Measurements from ENCODE around the gene PSAT1. TPM values are rescaled to one million over a fixed set of nuclear protein-coding genes. Genes with fewer than 3 reads are reported as not detected.

The PSAT1 gene
- total RNA-seq, 1 experiment from 2014 or later: 70.3 TPM

DNA sequence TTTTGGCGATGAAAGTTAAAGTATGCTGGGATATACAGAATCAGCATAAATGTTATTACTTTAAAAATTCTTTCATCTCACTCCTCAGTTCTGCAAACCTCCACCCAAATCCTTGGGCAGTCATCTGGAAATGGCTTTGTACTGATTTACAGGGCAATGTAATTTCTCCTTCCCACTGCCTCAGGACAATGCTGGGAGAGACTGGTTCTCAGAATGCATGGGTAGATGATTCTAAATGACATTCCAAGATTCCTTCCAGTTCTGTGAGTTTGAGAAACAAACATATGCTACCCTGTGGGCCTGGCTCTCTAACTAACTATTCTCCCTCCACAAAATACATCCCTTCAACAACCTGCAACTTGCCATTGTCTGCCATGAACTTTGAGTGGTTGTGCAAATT is 7.5 kb upstream of the PSAT1 start:
- peak; percentile 46 for DNase-seq (ENCODE audit: low read depth)
- in situ Hi-C loops (cut with HindIII; ENCODE audit: low pct_unique_long_range_greater_than_20kb, low sequenced_read_pairs): no loop called here

DNA sequence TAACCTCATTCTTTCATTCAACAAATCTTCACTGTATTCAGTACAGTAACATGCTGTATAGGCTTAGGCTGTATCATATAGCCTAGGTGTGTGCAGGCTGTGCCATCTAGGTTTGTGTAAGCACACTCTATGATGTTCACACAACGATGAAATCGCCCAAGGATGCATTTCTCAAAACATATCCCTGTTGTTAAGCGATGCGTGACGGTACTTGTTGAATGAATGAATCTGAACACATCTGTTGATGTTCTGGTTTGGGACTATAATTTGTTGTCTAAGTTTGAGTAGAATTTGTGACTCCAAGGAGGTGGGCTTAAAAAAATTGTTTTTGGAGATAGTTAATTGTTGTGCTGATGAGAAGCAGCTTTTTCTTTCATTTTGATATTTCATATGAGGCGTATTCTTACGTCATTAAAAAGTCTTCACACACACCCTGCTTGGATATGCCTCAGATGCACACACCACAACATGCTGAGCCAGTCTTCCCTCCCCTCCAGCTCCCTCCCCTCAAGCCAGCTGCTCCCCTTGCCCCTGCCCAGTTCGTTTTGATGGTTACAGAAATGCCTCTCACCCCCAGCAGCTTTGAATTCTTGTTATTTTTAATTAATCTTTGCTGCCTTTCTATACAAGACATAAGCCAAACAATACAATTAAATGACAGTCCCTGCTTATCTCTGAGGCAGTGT is 5.5 kb upstream of the PSAT1 start:
- DNase-seq (ENCODE audit: low read depth): no peak
- in situ Hi-C loops (cut with HindIII; ENCODE audit: low pct_unique_long_range_greater_than_20kb, low sequenced_read_pairs): no loop called here

DNA sequence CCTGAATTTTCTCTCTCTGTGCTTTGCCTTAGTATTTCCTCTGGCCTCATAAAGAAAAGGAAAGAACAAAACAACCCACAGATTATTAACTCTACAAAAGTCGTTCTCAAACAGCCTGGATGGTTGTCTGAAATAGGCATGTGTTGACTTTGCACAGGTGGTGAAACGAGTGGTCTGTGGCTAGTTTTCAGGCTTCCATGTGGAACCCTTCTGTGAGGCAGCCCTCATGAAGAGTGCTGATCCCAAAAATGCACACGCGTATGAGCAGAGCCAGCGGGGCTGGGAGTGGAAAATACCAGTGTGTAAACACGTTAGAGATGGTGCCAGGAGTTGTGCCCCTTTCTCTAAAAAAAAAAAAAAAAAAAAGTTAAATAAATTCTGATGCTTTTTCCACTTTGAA is 4.9 kb upstream of the PSAT1 start:
- in situ Hi-C loops (cut with HindIII; ENCODE audit: low pct_unique_long_range_greater_than_20kb, low sequenced_read_pairs): no loop called here
- no peak for DNase-seq (ENCODE audit: low read depth)

DNA sequence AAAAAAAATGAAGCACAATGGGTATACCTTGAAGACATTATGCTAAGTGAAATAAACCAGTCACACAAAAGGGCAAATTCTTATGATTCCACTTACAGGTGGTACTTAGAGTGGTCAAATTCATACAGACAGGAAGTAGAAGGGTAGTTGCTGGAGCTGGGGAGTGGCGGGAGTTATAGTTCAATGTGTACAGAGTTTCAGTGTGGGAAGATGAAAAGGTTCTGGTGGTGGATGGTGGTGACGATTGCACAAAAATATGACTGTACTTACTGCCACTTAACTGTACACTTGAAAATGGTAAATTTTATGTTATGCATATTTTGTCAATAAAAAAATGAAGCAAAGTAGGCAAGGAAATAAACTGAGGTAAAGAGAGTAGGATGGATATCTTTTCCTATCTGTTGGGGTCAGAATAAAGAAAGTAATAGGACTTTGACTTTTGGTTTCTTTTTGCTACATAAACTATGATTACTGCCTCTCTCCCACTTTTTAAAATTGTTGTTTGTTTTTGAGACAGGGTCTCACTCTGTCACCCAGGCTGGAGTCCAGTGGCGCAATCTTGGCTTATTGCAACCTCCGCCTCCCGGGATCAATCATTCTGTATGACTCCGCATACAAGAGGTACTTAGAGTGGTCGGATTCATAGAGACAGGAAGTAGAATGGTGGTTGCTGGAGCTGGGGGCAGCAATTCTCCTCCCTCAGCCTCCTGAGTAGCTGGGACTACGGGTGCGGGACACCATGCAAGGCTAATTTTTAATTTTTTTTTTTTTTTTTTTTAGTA is 4.0 kb upstream of the PSAT1 start:
- DNase-seq (ENCODE audit: low read depth): no peak
- in situ Hi-C loops (cut with HindIII; ENCODE audit: low pct_unique_long_range_greater_than_20kb, low sequenced_read_pairs): no loop called here

DNA sequence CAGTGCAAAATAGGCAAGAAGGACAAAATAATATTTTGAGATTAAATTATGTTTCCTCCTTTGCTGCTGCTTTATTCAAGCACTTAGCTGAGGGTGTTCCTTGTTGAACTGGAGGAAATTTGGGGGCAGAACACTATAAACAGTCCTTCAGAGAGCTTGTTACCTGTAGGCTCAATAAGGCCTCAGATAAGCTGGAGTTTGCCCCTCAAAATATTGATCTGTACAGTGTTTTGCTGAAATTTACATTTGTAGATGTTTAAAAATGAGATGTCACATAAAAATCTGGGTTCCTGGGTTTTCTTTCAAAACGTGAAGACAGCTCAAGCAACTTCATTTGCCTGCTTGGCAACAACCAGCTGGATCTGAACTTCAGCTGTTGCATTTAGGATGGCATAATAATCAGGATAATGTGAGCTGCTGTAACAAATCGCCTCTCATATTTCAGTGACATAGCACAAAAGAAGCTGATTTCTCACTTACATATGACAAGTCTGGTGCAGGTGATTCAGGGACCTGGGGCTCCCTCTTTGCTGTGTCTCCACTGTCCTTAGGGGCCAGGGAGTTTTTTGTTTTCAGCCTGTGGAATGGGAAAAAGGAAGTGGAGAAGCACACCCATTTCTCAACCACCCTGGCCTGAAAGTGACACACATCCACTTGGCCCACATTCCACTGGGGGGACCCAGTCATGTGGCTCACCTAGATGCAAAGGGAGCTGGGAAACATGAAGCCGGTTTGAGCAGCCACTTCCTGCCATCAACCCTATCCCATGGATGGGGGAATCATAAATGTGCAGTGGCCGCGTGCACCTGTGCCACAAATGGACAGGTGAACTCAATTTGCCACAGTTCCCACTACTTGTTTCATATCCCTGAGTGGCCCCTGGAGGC is 2.4 kb upstream of the PSAT1 start:
- DNase-seq (ENCODE audit: low read depth): no peak
- in situ Hi-C loops (cut with HindIII; ENCODE audit: low pct_unique_long_range_greater_than_20kb, low sequenced_read_pairs): no loop called here

DNA sequence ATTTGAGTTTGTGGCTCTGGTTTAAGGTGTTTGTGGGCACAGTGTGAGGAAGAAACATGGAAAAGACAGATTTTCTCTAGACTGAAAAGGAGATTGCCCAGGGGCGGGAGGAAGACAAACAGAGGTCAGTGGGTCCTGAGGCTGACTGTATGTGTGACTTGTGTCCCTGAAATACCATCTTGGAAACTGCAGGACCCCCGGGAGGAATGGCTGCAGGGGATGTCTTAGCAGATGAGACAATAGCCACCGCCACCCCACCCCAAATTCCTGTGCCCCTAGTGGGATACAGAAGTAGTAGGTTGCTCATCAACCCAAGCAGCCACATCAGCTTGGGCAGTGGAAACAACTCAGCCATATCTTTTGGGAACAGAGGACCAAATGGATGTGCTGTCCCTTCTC is 1.7 kb upstream of the PSAT1 start:
- in situ Hi-C loops (cut with HindIII; ENCODE audit: low pct_unique_long_range_greater_than_20kb, low sequenced_read_pairs): no loop called here
- DNase-seq (ENCODE audit: low read depth): no peak

DNA sequence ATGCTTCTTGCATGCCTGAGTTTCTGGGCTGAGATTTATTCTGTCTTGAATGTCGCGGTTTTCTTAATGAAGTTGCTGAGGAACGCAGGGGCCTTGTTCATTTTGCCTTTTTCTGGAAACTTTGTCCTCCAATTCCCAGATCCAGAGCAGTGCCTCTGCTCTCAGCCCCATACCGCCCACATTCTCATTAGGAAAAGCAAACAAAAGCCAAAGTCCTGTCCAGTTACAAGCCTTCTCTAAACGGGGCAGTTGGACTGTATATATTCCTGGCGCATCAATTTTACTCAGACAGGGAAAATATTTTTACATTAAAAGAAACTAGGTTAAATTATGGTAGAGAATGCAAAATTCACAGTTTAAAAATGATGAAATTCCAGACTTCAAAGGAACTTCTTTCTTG is 1.2 kb upstream of the PSAT1 start:
- in situ Hi-C loops (cut with HindIII; ENCODE audit: low pct_unique_long_range_greater_than_20kb, low sequenced_read_pairs): no loop called here
- DNase-seq (ENCODE audit: low read depth): no peak

DNA sequence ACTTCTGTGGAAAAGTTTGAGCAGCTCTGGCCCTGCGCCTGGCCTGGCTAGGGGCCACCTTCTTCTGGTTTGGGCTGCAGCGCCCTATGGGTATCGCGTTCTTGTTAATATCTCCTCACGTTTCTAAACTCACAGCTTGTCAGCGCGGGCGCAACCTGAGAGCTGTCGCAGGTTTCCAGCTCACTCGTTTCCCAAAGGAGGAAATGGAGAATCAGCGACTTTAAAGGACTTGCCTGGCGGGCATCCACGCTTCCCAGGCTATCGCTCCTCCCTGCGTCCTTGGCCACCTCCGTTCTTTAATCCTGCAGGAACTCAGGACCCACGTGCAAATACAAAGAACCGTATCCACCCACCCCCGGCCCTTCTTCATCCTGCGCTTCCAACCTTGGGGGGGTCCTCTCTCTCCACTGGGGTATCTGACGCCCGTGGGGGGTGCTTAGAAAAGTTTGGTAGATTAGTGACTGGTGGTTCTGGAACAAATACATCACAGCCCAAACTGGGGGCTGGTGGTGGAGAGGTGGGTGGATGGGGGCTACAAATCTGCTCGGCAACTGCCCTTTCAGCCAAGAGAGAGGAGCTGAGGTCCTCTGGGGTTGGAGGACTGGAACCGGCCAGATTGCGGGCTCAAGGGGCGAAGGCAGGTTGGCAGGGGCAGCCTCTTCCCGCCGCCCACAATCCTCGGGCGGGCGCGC is 578 bp upstream of the PSAT1 start:
- in situ Hi-C loops (cut with HindIII; ENCODE audit: low pct_unique_long_range_greater_than_20kb, low sequenced_read_pairs): no loop called here
- DNase-seq (ENCODE audit: low read depth): no peak

DNA sequence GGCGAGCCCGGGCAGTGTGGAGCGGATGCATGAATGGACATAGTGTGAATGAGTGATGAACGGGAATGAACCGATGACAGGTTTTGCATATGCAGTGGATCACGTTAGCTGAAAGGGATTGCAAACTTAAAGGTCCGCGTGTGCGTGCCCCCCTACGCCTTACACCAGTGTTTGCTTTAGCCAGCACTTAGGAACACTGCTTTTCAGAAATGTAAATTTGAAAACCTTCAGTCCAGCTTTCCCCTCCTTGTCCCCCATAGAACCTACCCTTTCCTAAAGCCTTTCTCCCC is 692 bp downstream of the PSAT1 start:
- in situ Hi-C loops (cut with HindIII; ENCODE audit: low pct_unique_long_range_greater_than_20kb, low sequenced_read_pairs): no loop called here
- no peak for DNase-seq (ENCODE audit: low read depth)

DNA sequence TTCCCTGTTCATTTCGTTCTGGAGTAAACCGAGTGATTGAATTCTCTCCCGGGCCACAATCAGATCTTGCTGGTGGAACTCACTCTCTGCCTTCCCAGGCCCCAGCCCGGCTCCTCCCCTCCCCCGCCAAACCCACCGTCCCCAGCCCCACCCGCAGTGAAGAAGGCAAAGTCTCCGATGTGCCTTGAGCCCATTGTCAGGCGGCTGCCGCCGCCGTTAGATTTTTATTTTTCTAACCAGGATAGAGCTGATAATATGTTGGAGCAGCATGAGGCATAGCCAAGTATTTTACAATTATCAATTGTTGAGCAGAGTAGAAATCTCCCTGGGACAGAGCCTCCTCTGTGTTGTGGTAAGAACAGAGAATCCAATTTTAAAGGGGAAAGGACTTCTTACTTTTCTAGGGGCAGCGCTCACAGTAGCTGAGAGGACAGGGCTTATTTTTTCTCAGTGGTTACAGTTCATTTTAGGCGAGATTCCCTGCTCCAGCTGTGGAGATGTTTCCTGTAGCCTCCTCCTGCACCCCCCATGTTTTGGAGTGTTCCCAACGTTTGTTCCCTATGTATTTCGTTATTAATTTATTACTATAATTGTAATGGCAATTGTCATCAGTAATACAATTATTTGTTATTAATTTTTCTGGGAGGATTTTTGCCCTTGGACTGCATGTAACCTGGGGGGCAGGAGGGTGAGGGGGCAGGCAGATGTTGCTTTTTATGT is 1.3 kb downstream of the PSAT1 start:
- in situ Hi-C loops (cut with HindIII; ENCODE audit: low pct_unique_long_range_greater_than_20kb, low sequenced_read_pairs): no loop called here
- no peak for DNase-seq (ENCODE audit: low read depth)

DNA sequence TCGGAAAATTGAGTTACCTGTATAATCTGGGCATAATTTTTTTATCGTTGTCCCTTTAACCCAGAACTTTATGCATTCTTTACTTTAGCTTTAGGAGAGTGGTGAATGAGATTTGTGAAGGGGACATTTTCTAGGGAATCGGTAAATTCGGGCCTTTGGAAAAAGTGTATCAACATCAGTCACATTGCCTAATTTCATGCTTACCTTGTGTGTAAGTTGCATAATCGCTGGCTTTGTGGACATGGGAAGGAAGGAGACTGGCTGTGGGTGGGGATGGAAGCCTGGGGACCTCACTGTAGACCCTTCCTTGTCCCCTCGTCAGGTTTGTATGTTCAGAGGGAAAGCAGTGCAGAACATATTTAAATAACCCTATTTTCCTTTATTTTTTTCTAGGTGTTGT is 3.3 kb downstream of the PSAT1 start:
- in situ Hi-C loops (cut with HindIII; ENCODE audit: low pct_unique_long_range_greater_than_20kb, low sequenced_read_pairs): no loop called here

DNA sequence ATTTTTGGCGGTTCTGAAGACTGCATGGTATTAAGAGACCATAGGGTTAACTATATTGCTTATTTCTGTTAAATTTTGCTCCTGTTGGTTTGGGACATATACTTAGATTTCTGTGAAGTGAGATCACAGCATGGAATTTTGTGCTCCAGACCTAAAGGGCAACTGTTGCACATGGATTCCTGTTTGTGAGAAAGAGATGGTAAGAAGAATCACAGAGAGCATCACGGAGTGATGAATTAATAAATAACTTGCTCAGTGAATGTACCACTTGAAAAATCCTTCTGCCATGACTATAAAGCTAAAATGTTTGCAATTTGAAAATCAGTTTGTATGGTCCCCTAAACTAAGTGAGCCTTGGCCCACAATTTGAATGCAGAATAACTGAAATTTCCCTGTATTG is 4.5 kb downstream of the PSAT1 start:
- in situ Hi-C loops (cut with HindIII; ENCODE audit: low pct_unique_long_range_greater_than_20kb, low sequenced_read_pairs): no loop called here
- peak; percentile 33 for DNase-seq (ENCODE audit: low read depth)

More for the DNA sequence above, 3.3 kb downstream of the PSAT1 start:
- DNase-seq (ENCODE audit: low read depth): no peak

DNA sequence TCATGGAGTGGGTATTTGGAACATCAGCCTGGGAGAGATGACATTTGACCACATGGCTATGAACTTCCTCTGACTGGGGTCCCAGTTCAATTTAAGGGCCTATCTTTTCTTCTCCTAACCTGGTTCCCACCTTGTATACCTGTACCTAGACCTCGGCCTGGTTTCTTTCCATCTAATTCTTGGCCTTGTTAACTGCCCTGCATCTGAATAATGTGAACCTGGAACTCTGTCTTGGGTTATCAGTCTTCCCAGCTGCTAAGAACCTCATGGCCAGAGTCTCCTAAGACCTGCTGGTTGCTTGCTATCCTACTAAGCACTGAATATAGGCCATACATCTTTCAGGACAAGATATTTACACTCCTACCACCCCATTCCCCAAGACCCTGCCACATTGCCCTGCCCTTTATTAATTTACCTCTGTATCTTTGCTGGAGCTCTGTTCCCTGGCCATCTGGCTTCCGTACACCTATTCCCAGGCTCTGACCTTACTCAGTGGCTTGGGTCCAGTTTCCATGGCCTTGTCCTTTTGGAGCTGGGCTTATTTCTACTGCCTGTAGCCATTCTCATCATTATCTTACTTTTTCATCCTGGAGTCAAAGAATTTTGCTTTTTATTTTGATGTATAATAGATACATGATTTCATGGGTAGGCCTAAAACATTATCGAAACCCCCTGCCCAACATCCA is 6.6 kb downstream of the PSAT1 start:
- no peak for DNase-seq (ENCODE audit: low read depth)
- in situ Hi-C loops (cut with HindIII; ENCODE audit: low pct_unique_long_range_greater_than_20kb, low sequenced_read_pairs): no loop called here

DNA sequence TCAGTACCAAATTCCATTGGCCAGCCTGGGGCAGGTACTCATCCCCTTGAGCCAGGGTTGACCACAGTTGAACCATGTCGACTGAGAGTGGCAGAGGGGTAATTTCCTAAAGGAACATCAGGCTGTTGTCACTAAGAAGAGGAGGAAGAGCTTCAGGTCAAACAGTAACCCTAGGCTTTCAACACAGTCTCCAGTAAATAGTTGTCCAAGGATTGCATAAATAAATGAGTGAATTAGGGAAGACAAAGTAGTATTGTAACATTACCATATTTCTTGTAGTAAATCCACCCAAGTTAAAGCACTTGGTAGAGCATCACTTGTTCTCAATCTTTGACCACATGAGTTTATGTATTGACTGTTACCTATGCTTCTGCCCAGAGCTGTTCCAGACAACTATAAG is 7.4 kb downstream of the PSAT1 start:
- DNase-seq (ENCODE audit: low read depth): no peak
- in situ Hi-C loops (cut with HindIII; ENCODE audit: low pct_unique_long_range_greater_than_20kb, low sequenced_read_pairs): no loop called here

DNA sequence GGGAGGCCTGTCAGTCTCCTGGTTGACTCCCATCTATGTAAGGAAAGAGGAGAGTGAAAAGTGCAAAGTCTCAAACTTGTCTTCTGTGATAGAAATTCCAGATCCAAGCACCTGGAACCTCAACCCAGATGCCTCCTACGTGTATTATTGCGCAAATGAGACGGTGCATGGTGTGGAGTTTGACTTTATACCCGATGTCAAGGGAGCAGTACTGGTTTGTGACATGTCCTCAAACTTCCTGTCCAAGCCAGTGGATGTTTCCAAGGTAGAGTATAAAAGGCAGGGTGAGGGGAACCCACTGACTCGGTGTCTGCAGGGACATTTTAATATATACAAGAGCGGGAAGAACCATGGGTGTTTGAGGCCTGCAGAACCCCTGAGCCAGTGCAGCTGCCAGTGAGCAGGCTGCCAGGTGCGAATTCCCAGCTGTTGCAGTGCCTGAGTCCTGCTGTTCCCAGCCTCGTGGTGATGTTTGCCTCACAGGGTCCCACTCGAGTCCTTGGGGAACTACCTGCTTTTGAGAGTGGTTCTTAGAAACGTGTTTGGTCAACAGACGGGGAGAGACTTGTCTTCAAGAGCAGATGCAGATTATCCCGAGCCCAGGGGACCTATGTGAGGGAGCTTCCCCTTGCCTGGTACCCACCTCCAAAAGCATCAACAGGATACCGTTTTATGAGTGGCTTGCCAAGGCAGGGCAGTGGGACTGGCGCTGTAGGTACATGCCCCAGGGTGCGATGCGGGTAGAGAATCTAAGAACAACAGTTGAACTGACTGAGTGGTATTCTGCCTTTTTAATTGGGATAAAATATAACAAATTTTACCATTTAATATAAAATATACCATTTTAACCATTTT is 9.5 kb downstream of the PSAT1 start:
- DNase-seq (ENCODE audit: low read depth): no peak
- in situ Hi-C loops (cut with HindIII; ENCODE audit: low pct_unique_long_range_greater_than_20kb, low sequenced_read_pairs): no loop called here

DNA sequence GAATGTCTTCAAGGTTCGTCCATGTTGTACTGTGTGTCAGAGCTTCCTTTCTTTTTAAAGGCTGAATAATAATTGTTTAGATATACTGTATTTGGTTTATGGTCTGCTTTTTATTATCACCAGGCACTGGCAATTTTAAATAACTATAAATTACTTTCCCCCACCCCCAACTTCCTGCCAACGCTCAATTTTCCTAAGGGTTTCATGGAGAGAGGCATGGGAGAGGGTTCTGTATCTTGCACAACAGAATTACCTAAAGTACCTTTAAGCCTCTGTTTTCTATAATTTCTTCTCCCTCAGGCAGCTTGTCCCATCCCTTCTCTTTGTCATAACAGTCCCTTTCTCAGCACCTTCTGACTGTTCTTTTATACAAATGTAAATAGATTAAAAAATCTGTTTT is 10.4 kb downstream of the PSAT1 start:
- in situ Hi-C loops (cut with HindIII; ENCODE audit: low pct_unique_long_range_greater_than_20kb, low sequenced_read_pairs): no loop called here
- DNase-seq (ENCODE audit: low read depth): no peak

DNA sequence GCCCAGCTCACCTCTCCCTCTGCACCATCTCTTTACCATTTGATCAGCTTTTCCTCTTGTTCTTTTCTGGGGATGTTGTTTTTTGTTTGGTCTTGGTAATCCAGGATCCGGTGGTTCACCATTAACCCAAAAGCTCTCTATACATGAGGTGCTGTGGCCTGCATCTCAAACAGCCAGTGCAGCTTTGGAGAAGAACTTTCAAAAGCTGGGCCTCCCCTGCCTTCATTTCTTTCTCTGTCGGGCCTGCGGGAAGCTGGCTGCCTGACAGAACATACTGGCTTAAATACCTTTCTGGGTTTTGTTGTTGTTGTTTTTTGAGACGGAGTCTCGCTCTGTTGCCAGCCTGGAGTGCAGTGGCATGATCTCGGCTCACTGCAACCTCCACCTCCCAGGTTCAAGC is 12.1 kb downstream of the PSAT1 start:
- no peak for DNase-seq (ENCODE audit: low read depth)
- in situ Hi-C loops (cut with HindIII; ENCODE audit: low pct_unique_long_range_greater_than_20kb, low sequenced_read_pairs): no loop called here

Measured in Caki2 (cell line).